Measurements from ENCODE around the gene ABCB8.

The ABCB8 gene

GRCh38 chr7:151062399-151063211, 34.4 kb downstream of the ABCB8 start:
- Histone ChIP-seq H3K9me3 (ENCODE audit: control insufficient read depth, insufficient read depth, low read length) (no peaks in the 10 kb centered on the region), H3K4me1 (ENCODE audit: control insufficient read depth, insufficient read depth, low read length) (peaks cover 16% of the 10 kb centered on the region), H3K27me3 (ENCODE audit: control insufficient read depth, insufficient read depth, low read length) (no peaks in the 10 kb centered on the region), H3K36me3 (ENCODE audit: control insufficient read depth, insufficient read depth, low read length) (peaks cover 16% of the 10 kb centered on the region; the same call in 1 of the 2 replicates), H3K4me3 (ENCODE audit: low read length) (peak overlapping the region; percentile 57; the same call in 1 of the 2 replicates), H3K27ac (ENCODE audit: low read length) (no peak overlapping the region)
- WGBS (ENCODE audit: insufficient coverage, insufficient read length): no CpG with 5 or more reads among the region's 43 CpGs
- no peak for DNase-seq (ENCODE audit: low read depth, low spot score)

GRCh38 chr7:151063212-151063561, 34.9 kb downstream of the ABCB8 start:
- no peaks in the 10 kb centered on the region for H3K27me3 ChIP-seq (ENCODE audit: control insufficient read depth, insufficient read depth, low read length)
- H3K36me3 ChIP-seq (ENCODE audit: control insufficient read depth, insufficient read depth, low read length): peaks cover 16% of the 10 kb centered on the region; the same call in 1 of the 2 replicates
- DNase-seq (ENCODE audit: low read depth, low spot score): no peak
- peak overlapping the region; percentile 23; the same call in 1 of the 2 replicates for H3K4me3 ChIP-seq (ENCODE audit: low read length)
- no CpG with 5 or more reads among the region's 11 CpGs for WGBS (ENCODE audit: insufficient coverage, insufficient read length)
- no peak overlapping the region for H3K27ac ChIP-seq (ENCODE audit: low read length)
- H3K4me1 ChIP-seq (ENCODE audit: control insufficient read depth, insufficient read depth, low read length): peaks cover 18% of the 10 kb centered on the region
- H3K9me3 ChIP-seq (ENCODE audit: control insufficient read depth, insufficient read depth, low read length): no peaks in the 10 kb centered on the region

DNA sequence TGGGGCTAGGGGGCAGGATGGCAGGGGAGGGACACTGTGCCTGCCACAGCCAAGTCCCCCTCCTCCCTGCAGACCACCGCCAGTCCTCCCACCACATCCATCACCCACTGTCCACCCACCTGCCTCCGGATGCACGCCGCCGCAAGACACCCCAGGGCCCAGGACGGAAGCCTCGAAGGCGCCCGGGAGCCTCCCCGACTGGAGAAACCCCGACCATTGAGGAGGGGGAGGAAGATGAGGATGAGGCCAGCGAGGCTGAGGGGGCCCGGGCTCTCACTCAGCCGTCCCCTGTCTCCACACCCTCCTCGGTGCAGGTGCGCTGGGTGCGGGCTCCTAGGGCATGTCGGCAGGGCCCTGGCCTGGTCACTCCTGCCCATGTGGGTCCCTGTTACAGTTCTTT, 36.2 kb downstream of the ABCB8 start:
- H3K27me3 ChIP-seq (ENCODE audit: control insufficient read depth, insufficient read depth, low read length): no peaks in the 10 kb centered on the region
- peaks cover 18% of the 10 kb centered on the region for H3K4me1 ChIP-seq (ENCODE audit: control insufficient read depth, insufficient read depth, low read length)
- H3K27ac ChIP-seq (ENCODE audit: low read length): no peak overlapping the region
- peaks cover 19% of the 10 kb centered on the region; the same call in 1 of the 2 replicates for H3K36me3 ChIP-seq (ENCODE audit: control insufficient read depth, insufficient read depth, low read length)
- no peak for DNase-seq (ENCODE audit: low read depth, low spot score)
- H3K4me3 ChIP-seq (ENCODE audit: low read length): no peak overlapping the region
- no peaks in the 10 kb centered on the region for H3K9me3 ChIP-seq (ENCODE audit: control insufficient read depth, insufficient read depth, low read length)
- no CpG with 5 or more reads among the region's 18 CpGs for WGBS (ENCODE audit: insufficient coverage, insufficient read length)

DNA sequence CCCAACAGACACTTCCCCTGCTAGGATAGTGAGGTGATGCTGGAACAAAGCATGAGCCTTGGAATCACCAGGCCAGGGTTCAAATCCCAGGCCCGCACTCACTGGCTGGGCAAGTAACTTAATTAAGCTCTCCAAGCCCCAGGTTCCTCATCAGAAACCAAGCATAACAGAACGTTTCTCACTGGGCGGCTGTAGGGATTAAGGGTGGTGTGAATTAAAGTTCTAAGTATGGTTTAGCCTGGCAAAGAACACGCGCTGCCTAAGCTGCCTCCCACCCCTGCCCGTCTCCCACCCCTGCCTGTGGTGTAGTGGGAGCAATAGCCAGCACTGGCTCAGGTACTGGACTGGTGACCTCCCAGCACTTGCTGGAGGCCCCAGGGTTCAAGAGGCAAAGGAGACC, 36.7 kb downstream of the ABCB8 start:
- H3K27ac ChIP-seq (ENCODE audit: low read length): no peak overlapping the region
- no CpG with 5 or more reads among the region's 6 CpGs for WGBS (ENCODE audit: insufficient coverage, insufficient read length)
- H3K27me3 ChIP-seq (ENCODE audit: control insufficient read depth, insufficient read depth, low read length): no peaks in the 10 kb centered on the region
- peaks cover 22% of the 10 kb centered on the region for H3K36me3 ChIP-seq (ENCODE audit: control insufficient read depth, insufficient read depth, low read length)
- no peak for DNase-seq (ENCODE audit: low read depth, low spot score)
- peaks cover 18% of the 10 kb centered on the region for H3K4me1 ChIP-seq (ENCODE audit: control insufficient read depth, insufficient read depth, low read length)
- H3K9me3 ChIP-seq (ENCODE audit: control insufficient read depth, insufficient read depth, low read length): no peaks in the 10 kb centered on the region
- H3K4me3 ChIP-seq (ENCODE audit: low read length): no peak overlapping the region

- DNase-seq (ENCODE audit: low read depth, low spot score): no peak
- peaks cover 28% of the 10 kb centered on the region for H3K36me3 ChIP-seq (ENCODE audit: control insufficient read depth, insufficient read depth, low read length)
Measured at GRCh38 chr7:151065516-151065915, 37.3 kb downstream of the ABCB8 start.

GRCh38 chr7:151066273-151066974, 38.2 kb downstream of the ABCB8 start:
- no peak for DNase-seq (ENCODE audit: low read depth, low spot score)
- no CpG with 5 or more reads among the region's 39 CpGs for WGBS (ENCODE audit: insufficient coverage, insufficient read length)
- Histone ChIP-seq H3K27ac (ENCODE audit: low read length) (no peak overlapping the region), H3K9me3 (ENCODE audit: control insufficient read depth, insufficient read depth, low read length) (no peaks in the 10 kb centered on the region), H3K4me3 (ENCODE audit: low read length) (no peak overlapping the region), H3K36me3 (ENCODE audit: control insufficient read depth, insufficient read depth, low read length) (peaks cover 36% of the 10 kb centered on the region), H3K27me3 (ENCODE audit: control insufficient read depth, insufficient read depth, low read length) (no peaks in the 10 kb centered on the region), H3K4me1 (ENCODE audit: control insufficient read depth, insufficient read depth, low read length) (peaks cover 8% of the 10 kb centered on the region; the same call in 1 of the 2 replicates)

More at GRCh38 chr7:151065516-151065915, 37.3 kb downstream of the ABCB8 start:
- Histone ChIP-seq H3K9me3 (ENCODE audit: control insufficient read depth, insufficient read depth, low read length) (no peaks in the 10 kb centered on the region), H3K4me3 (ENCODE audit: low read length) (no peak overlapping the region), H3K4me1 (ENCODE audit: control insufficient read depth, insufficient read depth, low read length) (peaks cover 17% of the 10 kb centered on the region), H3K27me3 (ENCODE audit: control insufficient read depth, insufficient read depth, low read length) (no peaks in the 10 kb centered on the region), H3K27ac (ENCODE audit: low read length) (no peak overlapping the region)
- no CpG with 5 or more reads among the region's 14 CpGs for WGBS (ENCODE audit: insufficient coverage, insufficient read length)

GRCh38 chr7:151068069-151068773, 40.0 kb downstream of the ABCB8 start:
- Histone ChIP-seq H3K4me1 (ENCODE audit: control insufficient read depth, insufficient read depth, low read length) (0 out of 2 replicates have a peak, but pooled peaks cover 5% of the 10 kb centered on the region), H3K36me3 (ENCODE audit: control insufficient read depth, insufficient read depth, low read length) (peaks cover 41% of the 10 kb centered on the region), H3K27me3 (ENCODE audit: control insufficient read depth, insufficient read depth, low read length) (no peaks in the 10 kb centered on the region), H3K9me3 (ENCODE audit: control insufficient read depth, insufficient read depth, low read length) (no peaks in the 10 kb centered on the region), H3K4me3 (ENCODE audit: low read length) (no peak overlapping the region), H3K27ac (ENCODE audit: low read length) (no peak overlapping the region)
- no CpG with 5 or more reads among the region's 12 CpGs for WGBS (ENCODE audit: insufficient coverage, insufficient read length)
- no peak for DNase-seq (ENCODE audit: low read depth, low spot score)

DNA sequence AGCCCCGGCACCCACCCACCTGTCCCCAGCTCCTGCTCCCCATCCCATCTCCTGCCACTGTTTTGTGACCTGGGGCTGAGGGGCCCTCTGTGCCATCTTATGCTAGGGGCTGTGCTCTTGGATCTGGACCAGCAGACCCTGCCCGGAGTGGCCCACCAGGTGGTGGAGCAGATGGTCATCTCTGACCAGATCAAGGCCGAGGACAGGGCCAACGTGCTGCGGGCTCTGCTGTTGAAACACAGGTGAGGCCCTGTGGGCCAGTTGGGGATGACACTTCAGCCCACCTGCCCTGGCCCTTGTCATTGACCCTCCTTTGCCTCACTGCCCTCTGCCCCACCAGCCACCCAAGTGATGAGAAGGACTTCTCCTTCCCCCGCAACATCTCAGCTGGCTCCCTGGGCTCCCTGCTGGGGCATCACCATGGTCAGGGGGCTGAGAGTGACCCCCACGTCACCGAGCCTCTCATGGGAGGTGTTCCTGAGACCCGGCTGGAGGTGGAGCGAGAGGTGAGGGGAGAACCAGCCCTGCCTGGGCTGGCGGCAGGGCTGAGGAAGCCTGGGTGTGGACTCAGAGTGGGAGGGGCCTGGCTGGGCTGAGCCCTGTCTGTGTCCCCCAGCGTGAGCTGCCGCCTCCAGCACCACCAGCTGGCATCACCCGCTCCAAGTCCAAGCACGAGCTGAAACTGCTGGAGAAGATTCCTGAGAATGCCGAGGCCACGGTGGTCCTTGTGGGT, 41.8 kb downstream of the ABCB8 start:
- Histone ChIP-seq H3K27me3 (ENCODE audit: control insufficient read depth, insufficient read depth, low read length) (no peaks in the 10 kb centered on the region), H3K4me3 (ENCODE audit: low read length) (no peak overlapping the region), H3K36me3 (ENCODE audit: control insufficient read depth, insufficient read depth, low read length) (peaks cover 47% of the 10 kb centered on the region), H3K9me3 (ENCODE audit: control insufficient read depth, insufficient read depth, low read length) (no peaks in the 10 kb centered on the region), H3K4me1 (ENCODE audit: control insufficient read depth, insufficient read depth, low read length) (0 out of 2 replicates have a peak, but pooled peaks cover 5% of the 10 kb centered on the region), H3K27ac (ENCODE audit: low read length) (no peak overlapping the region)
- no CpG with 5 or more reads among the region's 17 CpGs for WGBS (ENCODE audit: insufficient coverage, insufficient read length)
- DNase-seq (ENCODE audit: low read depth, low spot score): no peak

DNA sequence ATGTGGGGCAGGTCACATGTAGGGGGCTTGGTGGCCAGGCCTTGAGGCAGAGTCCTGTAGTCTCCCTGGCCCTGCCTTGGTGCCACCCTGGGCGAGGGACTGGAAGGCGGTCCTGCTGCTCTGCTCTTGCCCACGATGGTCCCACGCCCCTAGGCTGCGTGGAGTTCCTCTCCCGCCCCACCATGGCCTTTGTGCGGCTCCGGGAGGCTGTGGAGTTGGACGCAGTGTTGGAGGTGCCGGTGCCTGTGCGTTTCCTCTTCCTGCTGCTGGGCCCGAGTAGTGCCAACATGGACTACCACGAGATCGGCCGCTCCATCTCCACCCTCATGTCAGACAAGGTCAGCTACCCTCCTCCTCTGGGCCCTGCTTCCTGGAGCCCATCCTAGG, 42.3 kb downstream of the ABCB8 start:
- Histone ChIP-seq H3K9me3 (ENCODE audit: control insufficient read depth, insufficient read depth, low read length) (no peaks in the 10 kb centered on the region), H3K27ac (ENCODE audit: low read length) (no peak overlapping the region), H3K36me3 (ENCODE audit: control insufficient read depth, insufficient read depth, low read length) (peaks cover 46% of the 10 kb centered on the region), H3K4me1 (ENCODE audit: control insufficient read depth, insufficient read depth, low read length) (0 out of 2 replicates have a peak, but pooled peaks cover 5% of the 10 kb centered on the region), H3K27me3 (ENCODE audit: control insufficient read depth, insufficient read depth, low read length) (no peaks in the 10 kb centered on the region), H3K4me3 (ENCODE audit: low read length) (no peak overlapping the region)
- WGBS (ENCODE audit: insufficient coverage, insufficient read length): no CpG with 5 or more reads among the region's 15 CpGs
- no peak for DNase-seq (ENCODE audit: low read depth, low spot score)
